Right renal cortex interstitium (tissue), 3 donors: ENCODE data around the gene SCYGR3. TPM values are rescaled to one million over a fixed set of nuclear protein-coding genes. Genes with fewer than 3 reads are reported as not detected.

ENCODE experiments used
- DNase-seq, 3 donors: peaks; one replicate each; pipeline ENCODE4 v3.0.0-alpha.2; 2013; ENCODE audit warnings: low read depth in 3 of 3, low spot score in 2 of 3
- polyA plus RNA-seq, 3 donors: library from polyadenylated mRNA; unstranded; fragments of 120-200 nt; gene quantifications; one replicate each; pipeline ENCODE4 v1.2.1, GENCODE V29; 2013; ENCODE audit not compliant: insufficient read length in 3 of 3

Gene SCYGR3
- polyA plus RNA-seq, 3 donors: not detected

DNA sequence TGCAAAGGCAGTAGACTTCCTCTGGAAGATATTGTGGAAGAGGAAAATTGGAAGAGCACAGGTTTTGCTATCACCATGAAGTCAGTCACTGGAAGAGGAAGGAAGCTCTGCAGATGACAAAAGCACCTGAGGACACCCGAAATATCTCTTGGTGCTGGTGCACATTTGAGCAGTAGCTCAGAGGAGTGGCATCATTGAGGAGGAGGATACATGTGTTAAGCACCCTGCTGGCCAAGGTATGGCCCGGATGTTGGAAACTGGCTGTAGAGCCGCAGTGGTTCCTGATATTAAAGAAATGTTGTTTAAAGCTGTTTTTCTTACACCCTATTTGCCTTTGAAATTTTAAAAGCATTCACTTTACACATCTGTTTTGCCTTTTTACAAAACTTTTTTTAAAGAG, 48.6 kb downstream of the SCYGR3 start:
- DNase-seq: no peak

DNA sequence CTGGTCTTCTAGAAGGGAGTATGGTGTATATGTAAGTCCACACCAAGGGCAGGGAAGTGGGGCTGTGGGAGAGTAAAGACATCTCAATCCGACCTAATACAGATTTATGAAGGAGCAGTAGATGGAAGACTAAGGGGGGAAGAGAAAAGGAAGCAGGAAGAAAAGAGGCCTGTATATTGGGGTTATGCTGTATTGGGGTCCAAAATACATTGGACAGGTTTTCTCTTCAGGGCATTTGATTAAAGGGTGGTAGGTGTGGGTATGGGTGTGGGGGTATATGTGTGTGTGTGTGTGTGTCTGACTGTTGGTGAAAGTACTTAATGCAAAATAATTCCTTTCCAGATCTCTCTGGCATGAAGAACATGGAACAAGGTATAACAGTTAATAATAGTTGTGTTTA, 49.6 kb downstream of the SCYGR3 start:
- DNase-seq: no peak

Other genes starting within 250 kb of the SCYGR3 start
- gene TM4SF20, start 235.5 kb downstream of the SCYGR3 start, polyA plus RNA-seq: under 1 TPM; 0.12 to 0.15 (median 0.14) TPM
- gene SCYGR1, start 226.9 kb downstream of the SCYGR3 start, polyA plus RNA-seq: not detected
- 10 to 100 TPM; 84.0 to 90.7 (median 85.1) TPM for gene AGFG1, start 142.7 kb downstream of the SCYGR3 start, polyA plus RNA-seq
- gene SCYGR2, start 15.9 kb downstream of the SCYGR3 start, polyA plus RNA-seq: not detected
- gene SCYGR4, start 2.7 kb upstream of the SCYGR3 start, polyA plus RNA-seq: under 1 TPM in 1 of 3 donors, not detected in 2; 0.10 TPM
- gene SCYGR5, start 52.0 kb upstream of the SCYGR3 start, polyA plus RNA-seq: not detected
- gene SLC19A3, start 103.2 kb upstream of the SCYGR3 start, polyA plus RNA-seq: 1 to 10 TPM; 6.6 to 9.3 (median 7.0) TPM
- not detected for gene SCYGR6, start 109.9 kb upstream of the SCYGR3 start, polyA plus RNA-seq
- gene SCYGR7, start 113.5 kb upstream of the SCYGR3 start, polyA plus RNA-seq: not detected
- not detected for gene SCYGR8, start 131.1 kb upstream of the SCYGR3 start, polyA plus RNA-seq
- under 1 TPM; 0.36 to 0.62 (median 0.52) TPM for gene CCL20, start 199.0 kb upstream of the SCYGR3 start, polyA plus RNA-seq